OCI-LY7 (cell line): Measurements from ENCODE around the gene MAP3K20. TPM values are rescaled to one million over a fixed set of nuclear protein-coding genes. Genes with fewer than 3 reads are reported as not detected.
"Not testable (repeated sequence)": the region's sequence is repeated elsewhere in the genome, so short reads cannot be mapped to it uniquely, and the experiment has no call there.

ENCODE experiments used
- BruUV-seq: library from RNA; stranded (reverse); fragments of 400-500 nt; replicated peaks from 2 replicates; lab custom pipeline; 2021; lab: Mats Ljungman, UMichigan
- CTCF ChIA-PET: fragments of 300-600 bp; sonication (Branson Sonifier 250); formaldehyde crosslinking; loops from one replicate; lab custom pipeline; 2022; ENCODE audit warnings: antibody characterized with exemption; ENCODE audit not compliant: unreplicated experiment; lab: Charles Lee
- POLR2A ChIA-PET: fragments of 300-600 bp; sonication (Branson Sonifier 250); formaldehyde crosslinking; loops from one replicate; lab custom pipeline; 2022; ENCODE audit warnings: antibody characterized with exemption; lab: Charles Lee
- DNase-seq: peaks from one replicate; pipeline ENCODE4 v3.0.0-alpha.2; 2015; ENCODE audit warnings: low spot score
- H2AFZ ChIP-seq: fragments of 200-600 bp; sonication (generic), shearing (Covaris generic); 2 replicates; pipeline ENCODE4 v1.6.1; 2014; ENCODE audit warnings: mild to moderate bottlenecking, antibody characterized with exemption, low read length, moderate library complexity
- H3K27ac ChIP-seq: fragments of 200-600 bp; sonication (generic); 2 replicates; pipeline ENCODE4 v1.5.1; 2014; ENCODE audit warnings: mixed run types, low read depth, mild to moderate bottlenecking, moderate library complexity, low read length, inconsistent platforms; ENCODE audit not compliant: poor library complexity, severe bottlenecking
- H3K36me3 ChIP-seq: fragments of 200-600 bp; sonication (generic); 2 replicates; pipeline ENCODE4 v1.6.1; 2014; ENCODE audit warnings: mild to moderate bottlenecking, antibody characterized with exemption, low read length, moderate library complexity, mixed read lengths; ENCODE audit not compliant: insufficient read depth
- H3K4me1 ChIP-seq: fragments of 200-600 bp; sonication (generic); 2 replicates; pipeline ENCODE4 v1.5.1; 2014; ENCODE audit warnings: mild to moderate bottlenecking, low read length; ENCODE audit not compliant: insufficient read depth, poor library complexity, severe bottlenecking
- H3K4me2 ChIP-seq: fragments of 200-600 bp; sonication (generic); 2 replicates; pipeline ENCODE4 v1.6.1; 2014; ENCODE audit warnings: mild to moderate bottlenecking, low read length
- H3K4me3 ChIP-seq: fragments of 200-600 bp; sonication (generic); 2 replicates; pipeline ENCODE4 v1.5.1; 2014; ENCODE audit warnings: mild to moderate bottlenecking, low read depth, low read length; ENCODE audit not compliant: poor library complexity, severe bottlenecking
- H3K79me2 ChIP-seq: fragments of 200-600 bp; sonication (generic); 2 replicates; pipeline ENCODE4 v1.6.1; 2016; ENCODE audit warnings: low read depth, mild to moderate bottlenecking, low read length, moderate library complexity, mixed read lengths; ENCODE audit not compliant: insufficient read depth
- H3K9me2 ChIP-seq: fragments of 200-600 bp; sonication (generic); 2 replicates; pipeline ENCODE4 v1.6.1; 2016; ENCODE audit warnings: mild to moderate bottlenecking, low read length, mixed read lengths; ENCODE audit not compliant: insufficient read depth
- H3K9me3 ChIP-seq: fragments of 200-600 bp; sonication (generic); 2 replicates; pipeline ENCODE4 v1.6.1; 2014; ENCODE audit warnings: mild to moderate bottlenecking, mixed run types, low read length, mixed read lengths
- H4K20me1 ChIP-seq: fragments of 200-600 bp; sonication (generic); 2 replicates; pipeline ENCODE4 v1.6.1; 2014; ENCODE audit warnings: mild to moderate bottlenecking, antibody characterized with exemption, low read length, moderate library complexity, mixed read lengths; ENCODE audit not compliant: insufficient read depth
- CTCF ChIP-seq: fragments of 200-600 bp; sonication (generic); conservative IDR thresholded peaks from 2 replicates; pipeline ENCODE4 v1.5.1; 2014; ENCODE audit warnings: mild to moderate bottlenecking, antibody characterized with exemption, low read length, moderate library complexity, mixed read lengths
- EZH2phosphoT487 ChIP-seq: fragments of 200-600 bp; sonication (generic); IDR thresholded peaks from 2 replicates; pipeline ENCODE4 v1.6.1; 2018; ENCODE audit warnings: low read depth, borderline replicate concordance, mild to moderate bottlenecking, mixed run types, antibody characterized with exemption, low read length, moderate library complexity, mixed read lengths
- intact Hi-C: fragments of 100-400 bp; cut with micrococcal nuclease; formaldehyde crosslinking; loops from one replicate; pipeline ENCODE4 v1.10.0; 2022; ENCODE audit not compliant: unreplicated experiment
- total RNA-seq, 2 experiments: library from RNA; depleted of rRNA in 1 of 2; stranded (reverse); fragments of >200 nt in 1 of 2; shearing (Covaris generic) in 1 of 2; gene quantifications; 2 replicates each; pipeline ENCODE4 v1.2.3, GENCODE V29; 2014 to 2022

The MAP3K20 gene
- total RNA-seq, 2 experiments from 2014 or later, result 8.2 to 17.9 TPM

- no peak overlapping the region for H3K27ac ChIP-seq
- TF ChIP-seq CTCF (no peak), EZH2phosphoT487 (no peak)
- no peak for DNase-seq
- no peak overlapping the region for H2AFZ ChIP-seq
- no peak overlapping the region for H3K4me2 ChIP-seq
- H3K9me2 ChIP-seq, result no peaks in the 10 kb centered on the region
- intact Hi-C loops, result no loop called here
- ChIA-PET POLR2A (interaction anchor here (0.7 kb wide), 2 partner anchors 23 to 149 kb away, joined by 3 to 5 read pairs; no protein-coding TSS in a partner anchor), CTCF (no interaction called here)
- no peaks in the 10 kb centered on the region for H3K9me3 ChIP-seq
- H3K36me3 ChIP-seq, result no peaks in the 10 kb centered on the region
- BruUV-seq, result no TSS peak
- H3K79me2 ChIP-seq, result no peaks in the 10 kb centered on the region
- no peaks in the 10 kb centered on the region for H4K20me1 ChIP-seq
- H3K4me3 ChIP-seq, result no peak overlapping the region
- H3K4me1 ChIP-seq, result no peaks in the 10 kb centered on the region
Observed at GRCh38 chr2:173033084-173033483, 42.6 kb upstream of the MAP3K20 start.

- ChIA-PET CTCF (no interaction called here), POLR2A (interaction anchor here (0.7 kb wide), 1 partner anchor 317 kb away, joined by 3 read pairs; no protein-coding TSS in a partner anchor)
- H3K4me2 ChIP-seq, result no peak overlapping the region
- DNase-seq, result no peak
- H3K9me3 ChIP-seq, result no peaks in the 10 kb centered on the region
- H3K36me3 ChIP-seq, result no peaks in the 10 kb centered on the region
- intact Hi-C loops, result no loop called here
- no peak overlapping the region for H2AFZ ChIP-seq
- BruUV-seq, result no TSS peak
- H3K4me3 ChIP-seq, result no peak overlapping the region
- H3K79me2 ChIP-seq, result no peaks in the 10 kb centered on the region
- H3K4me1 ChIP-seq, result no peaks in the 10 kb centered on the region
- H3K9me2 ChIP-seq, result no peaks in the 10 kb centered on the region
- no peak overlapping the region for H3K27ac ChIP-seq
- H4K20me1 ChIP-seq, result no peaks in the 10 kb centered on the region
- no peak for TF ChIP-seq EZH2phosphoT487
- no peak for TF ChIP-seq CTCF
Observed at GRCh38 chr2:173034143-173034542, 41.5 kb upstream of the MAP3K20 start.

GRCh38 chr2:173037245-173038120, 38.2 kb upstream of the MAP3K20 start:
- Histone ChIP-seq H3K9me2 (no peaks in the 10 kb centered on the region), H3K4me3 (no peak overlapping the region), H3K36me3 (no peaks in the 10 kb centered on the region), H3K4me1 (no peaks in the 10 kb centered on the region), H3K4me2 (no peak overlapping the region), H2AFZ (no peak overlapping the region), H3K79me2 (no peaks in the 10 kb centered on the region), H4K20me1 (no peaks in the 10 kb centered on the region), H3K27ac (no peak overlapping the region), H3K9me3 (no peaks in the 10 kb centered on the region)
- POLR2A ChIA-PET, result interaction anchor here (0.6 to 1.0 kb wide), 2 partner anchors 33 to 286 kb away, joined by 3 read pairs; no protein-coding TSS in a partner anchor
- TF ChIP-seq EZH2phosphoT487 (no peak), CTCF (no peak)
- DNase-seq, result no peak
- CTCF ChIA-PET, result no interaction called here
- intact Hi-C loops, result no loop called here
- BruUV-seq, result no TSS peak

- H3K79me2 ChIP-seq, BruUV-seq, H3K9me3 ChIP-seq, H3K4me1 ChIP-seq, H3K4me3 ChIP-seq, H3K27ac ChIP-seq, CTCF ChIA-PET, H2AFZ ChIP-seq, POLR2A ChIA-PET, H4K20me1 ChIP-seq, DNase-seq, H3K36me3 ChIP-seq, intact Hi-C loops, H3K4me2 ChIP-seq, H3K9me2 ChIP-seq: not testable (repeated sequence)
Observed at GRCh38 chr2:173038257-173038656, 37.4 kb upstream of the MAP3K20 start.
